HTR-8/SVneo (cell line): ENCODE measurements around the gene CHST9.

Experiments used
- DNase-seq: peaks from one replicate; pipeline ENCODE4 v3.0.0; 2011; ENCODE audit warnings: low spot score, mixed read lengths; ENCODE audit not compliant: insufficient read length
- FAIRE-seq: peaks from 2 replicates; lab custom pipeline; 2011; peaks lifted over from hg19 to GRCh38; lab: Jason Lieb, UNC

CHST9 gene

GRCh38 chr18:26893996-26894395 is 291.1 kb downstream of the CHST9 start:
- no peak for DNase-seq
- FAIRE-seq, result no peak

- DNase-seq (no peak), FAIRE-seq (no peak)
These were observed 296.8 kb downstream of the CHST9 start for GRCh38 chr18:26888259-26888658.

- DNase-seq (no peak), FAIRE-seq (no peak)
These were observed 310.0 kb downstream of the CHST9 start for GRCh38 chr18:26875040-26875654.

- FAIRE-seq, result no peak
- DNase-seq, result no peak
These were observed 310.8 kb downstream of the CHST9 start for GRCh38 chr18:26874283-26874682.

GRCh38 chr18:26869640-26870039 is 315.5 kb downstream of the CHST9 start:
- DNase-seq, result no peak
- no peak for FAIRE-seq

GRCh38 chr18:26868968-26869586 is 316.0 kb downstream of the CHST9 start:
- FAIRE-seq, result no peak
- no peak for DNase-seq

GRCh38 chr18:26867471-26867870 is 317.6 kb downstream of the CHST9 start:
- FAIRE-seq, result no peak
- DNase-seq, result no peak

GRCh38 chr18:26865557-26865956 is 319.6 kb downstream of the CHST9 start, which contains the start of gene AQP4:
AQP4 (minus strand) TSS chr18:26865707; CDS start chr18:26865689, 18 bp downstream.
- FAIRE-seq (no peak), DNase-seq (no peak)

GRCh38 chr18:26864658-26865057 is 320.4 kb downstream of the CHST9 start:
- no peak for DNase-seq
- FAIRE-seq, result no peak

GRCh38 chr18:26863921-26864497 is 321.1 kb downstream of the CHST9 start:
- FAIRE-seq, result no peak
- DNase-seq, result no peak

GRCh38 chr18:26863122-26863879 is 321.8 kb downstream of the CHST9 start:
- FAIRE-seq, result no peak
- DNase-seq, result no peak

GRCh38 chr18:26862084-26862483 is 323.0 kb downstream of the CHST9 start:
- FAIRE-seq, result no peak
- DNase-seq, result no peak
